Measurements from ENCODE around the gene RPS26.

DNA sequence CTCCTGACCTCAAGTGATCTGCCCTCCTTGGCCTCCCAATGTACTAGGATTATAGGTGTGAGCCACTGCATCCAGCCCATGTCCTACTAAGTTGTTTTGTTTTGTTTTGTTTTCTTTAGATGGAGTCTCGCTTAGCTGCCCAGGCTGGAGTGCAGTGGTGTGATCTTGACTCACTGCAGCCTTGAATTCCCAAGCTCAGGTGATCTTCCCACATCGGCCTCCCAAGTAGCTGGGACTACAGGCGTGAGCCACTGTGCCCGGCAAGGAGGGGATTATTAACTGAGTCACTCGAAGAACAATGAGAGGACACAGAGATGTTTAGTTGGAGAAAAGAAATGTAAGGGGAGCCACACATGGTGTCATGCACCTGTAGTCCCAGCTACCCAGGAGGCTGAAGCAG is 20.3 kb downstream of the RPS26 start:
- TF ChIP-seq, protein P1, sequence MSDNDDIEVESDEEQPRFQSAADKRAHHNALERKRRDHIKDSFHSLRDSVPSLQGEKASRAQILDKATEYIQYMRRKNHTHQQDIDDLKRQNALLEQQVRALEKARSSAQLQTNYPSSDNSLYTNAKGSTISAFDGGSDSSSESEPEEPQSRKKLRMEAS (IDR thresholded peaks at IDR 0.05), result no peak
- TF ChIP-seq, protein P2, sequence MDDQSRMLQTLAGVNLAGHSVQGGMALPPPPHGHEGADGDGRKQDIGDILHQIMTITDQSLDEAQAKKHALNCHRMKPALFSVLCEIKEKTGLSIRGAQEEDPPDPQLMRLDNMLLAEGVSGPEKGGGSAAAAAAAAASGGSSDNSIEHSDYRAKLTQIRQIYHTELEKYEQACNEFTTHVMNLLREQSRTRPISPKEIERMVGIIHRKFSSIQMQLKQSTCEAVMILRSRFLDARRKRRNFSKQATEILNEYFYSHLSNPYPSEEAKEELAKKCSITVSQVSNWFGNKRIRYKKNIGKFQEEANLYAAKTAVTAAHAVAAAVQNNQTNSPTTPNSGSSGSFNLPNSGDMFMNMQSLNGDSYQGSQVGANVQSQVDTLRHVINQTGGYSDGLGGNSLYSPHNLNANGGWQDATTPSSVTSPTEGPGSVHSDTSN (IDR thresholded peaks at IDR 0.05), result no peak
- TF ChIP-seq, protein P3, sequence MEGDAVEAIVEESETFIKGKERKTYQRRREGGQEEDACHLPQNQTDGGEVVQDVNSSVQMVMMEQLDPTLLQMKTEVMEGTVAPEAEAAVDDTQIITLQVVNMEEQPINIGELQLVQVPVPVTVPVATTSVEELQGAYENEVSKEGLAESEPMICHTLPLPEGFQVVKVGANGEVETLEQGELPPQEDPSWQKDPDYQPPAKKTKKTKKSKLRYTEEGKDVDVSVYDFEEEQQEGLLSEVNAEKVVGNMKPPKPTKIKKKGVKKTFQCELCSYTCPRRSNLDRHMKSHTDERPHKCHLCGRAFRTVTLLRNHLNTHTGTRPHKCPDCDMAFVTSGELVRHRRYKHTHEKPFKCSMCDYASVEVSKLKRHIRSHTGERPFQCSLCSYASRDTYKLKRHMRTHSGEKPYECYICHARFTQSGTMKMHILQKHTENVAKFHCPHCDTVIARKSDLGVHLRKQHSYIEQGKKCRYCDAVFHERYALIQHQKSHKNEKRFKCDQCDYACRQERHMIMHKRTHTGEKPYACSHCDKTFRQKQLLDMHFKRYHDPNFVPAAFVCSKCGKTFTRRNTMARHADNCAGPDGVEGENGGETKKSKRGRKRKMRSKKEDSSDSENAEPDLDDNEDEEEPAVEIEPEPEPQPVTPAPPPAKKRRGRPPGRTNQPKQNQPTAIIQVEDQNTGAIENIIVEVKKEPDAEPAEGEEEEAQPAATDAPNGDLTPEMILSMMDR (IDR thresholded peaks at IDR 0.05), result no peak
